ENCODE data around the gene PABPN1.

DNA sequence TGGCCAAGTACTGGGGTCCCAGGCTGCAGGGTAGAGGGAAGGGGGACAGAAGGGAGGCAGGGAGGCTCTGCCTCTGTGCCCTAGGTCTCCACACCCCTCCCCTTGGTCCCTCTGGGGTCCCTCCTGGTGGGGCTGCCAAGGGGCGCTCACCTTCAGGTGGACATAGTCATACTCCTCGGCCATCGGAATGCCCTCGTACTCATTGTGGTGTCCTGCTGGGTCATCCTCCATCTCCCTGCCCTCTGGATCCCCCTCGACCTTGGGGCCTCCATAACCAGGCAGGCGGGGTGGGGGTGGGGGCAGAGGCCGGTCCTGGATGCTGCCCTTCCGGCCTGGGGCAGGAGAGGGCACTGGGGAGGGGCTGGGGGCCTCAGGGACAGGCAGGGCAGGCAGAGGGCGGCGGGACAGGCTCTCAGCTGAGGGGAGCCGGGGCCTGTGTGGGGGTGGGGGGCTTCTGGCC lies 37.9 kb downstream of the PABPN1 start:
- TF ChIP-seq, protein P1, sequence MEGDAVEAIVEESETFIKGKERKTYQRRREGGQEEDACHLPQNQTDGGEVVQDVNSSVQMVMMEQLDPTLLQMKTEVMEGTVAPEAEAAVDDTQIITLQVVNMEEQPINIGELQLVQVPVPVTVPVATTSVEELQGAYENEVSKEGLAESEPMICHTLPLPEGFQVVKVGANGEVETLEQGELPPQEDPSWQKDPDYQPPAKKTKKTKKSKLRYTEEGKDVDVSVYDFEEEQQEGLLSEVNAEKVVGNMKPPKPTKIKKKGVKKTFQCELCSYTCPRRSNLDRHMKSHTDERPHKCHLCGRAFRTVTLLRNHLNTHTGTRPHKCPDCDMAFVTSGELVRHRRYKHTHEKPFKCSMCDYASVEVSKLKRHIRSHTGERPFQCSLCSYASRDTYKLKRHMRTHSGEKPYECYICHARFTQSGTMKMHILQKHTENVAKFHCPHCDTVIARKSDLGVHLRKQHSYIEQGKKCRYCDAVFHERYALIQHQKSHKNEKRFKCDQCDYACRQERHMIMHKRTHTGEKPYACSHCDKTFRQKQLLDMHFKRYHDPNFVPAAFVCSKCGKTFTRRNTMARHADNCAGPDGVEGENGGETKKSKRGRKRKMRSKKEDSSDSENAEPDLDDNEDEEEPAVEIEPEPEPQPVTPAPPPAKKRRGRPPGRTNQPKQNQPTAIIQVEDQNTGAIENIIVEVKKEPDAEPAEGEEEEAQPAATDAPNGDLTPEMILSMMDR (conservative IDR thresholded peaks at IDR 0.05; ENCODE audit: low read length): no peak
- no peak for TF ChIP-seq EZH2phosphoT487 (IDR thresholded peaks at IDR 0.05; ENCODE audit: borderline replicate concordance, low read depth, low read length)
